ENCODE data around the gene CLDN19.

DNA sequence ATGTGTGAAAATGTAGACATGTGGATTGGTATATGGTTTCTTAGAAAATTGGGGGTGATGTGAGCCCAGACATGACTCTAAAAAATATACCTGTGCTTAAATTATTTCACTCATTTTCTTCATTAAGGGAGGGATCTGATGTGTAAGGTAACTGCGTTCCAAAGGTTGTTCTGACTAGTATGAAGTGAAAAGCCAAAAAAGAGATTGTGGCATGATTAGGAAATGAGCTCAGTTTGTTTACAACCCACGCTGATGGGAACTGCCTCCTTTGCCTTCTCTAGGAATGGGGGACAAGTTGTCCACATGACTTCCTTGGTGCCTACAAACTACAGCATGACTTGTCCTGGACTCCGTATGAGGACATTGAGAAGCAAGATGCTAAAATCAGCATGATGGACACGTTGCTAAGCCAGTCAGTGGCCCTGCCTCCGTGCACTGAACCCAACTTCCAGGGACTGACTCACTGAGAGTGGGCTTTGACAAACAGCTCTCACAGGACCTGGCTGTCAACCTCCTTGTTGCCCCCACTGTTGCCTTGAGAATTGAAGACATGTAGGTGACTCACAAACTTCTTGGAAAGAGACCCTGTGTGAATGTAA, 35.0 kb upstream of the CLDN19 start:
- TF ChIP-seq POLR2A (IDR thresholded peaks at IDR 0.05; ENCODE audit: borderline replicate concordance, extremely low read depth, insufficient read depth, insufficient read length): no peak
- TF ChIP-seq SIN3A (IDR thresholded peaks at IDR 0.05; ENCODE audit: low read depth): no peak
